HCT116 (cell line): Measurements from ENCODE around the gene DDR1. TPM values are rescaled to one million over a fixed set of nuclear protein-coding genes. Genes with fewer than 3 reads are reported as not detected.

ENCODE experiments used
- ATAC-seq: fragments of 200-7000 bp; cut with Tn5 transposase; 2 replicates; pipeline ENCODE4 v1.9.1; 2020; ENCODE audit warnings: mild to moderate bottlenecking, moderate library complexity
- BruUV-seq: library from RNA; stranded (reverse); fragments of 400-500 nt; replicated peaks from 2 replicates; lab custom pipeline; 2021; lab: Mats Ljungman, UMichigan
- CTCF ChIA-PET: fragments of 300-600 bp; sonication (Branson Sonifier 250); formaldehyde crosslinking; loops from one replicate; lab custom pipeline; 2021; ENCODE audit warnings: antibody characterized with exemption; lab: Charles Lee
- POLR2A ChIA-PET: fragments of 300-600, 350-600 bp; sonication (Branson Sonifier 250); formaldehyde crosslinking; loops from one replicate; lab custom pipeline; 2021; ENCODE audit warnings: antibody characterized with exemption; lab: Charles Lee
- RAD21 ChIA-PET, 2 experiments: fragments of 300-600 bp; sonication (Branson Sonifier 250); formaldehyde crosslinking; loops; one replicate each; lab custom pipeline; 2023; ENCODE audit warnings: low total read pairs in 2 of 2; ENCODE audit not compliant: uncharacterized antibody in 2 of 2, unreplicated experiment in 2 of 2, low non-redundant PET in 1 of 2; lab: Charles Lee
- DNase-seq: peaks from one replicate; pipeline ENCODE4 v3.0.0-alpha.2; 2010; ENCODE audit warnings: low read depth, low spot score
- H2AFZ ChIP-seq: fragments of 200-600 bp; shearing (Covaris generic), sonication (generic); 2 replicates; pipeline ENCODE4 v1.6.1; 2017; ENCODE audit warnings: low read depth, mixed run types, mixed read lengths, antibody characterized with exemption, low read length; ENCODE audit not compliant: poor library complexity, severe bottlenecking
- H3K27ac ChIP-seq: 2 replicates; pipeline ENCODE4 v1.5.1; 2012; ENCODE audit warnings: low read depth, low read length
- H3K27me3 ChIP-seq: fragments of 200-600 bp; sonication (generic); 2 replicates; pipeline ENCODE4 v1.6.1; 2016; ENCODE audit warnings: mixed run types, low read length, mixed read lengths; ENCODE audit not compliant: insufficient read depth
- H3K36me3 ChIP-seq, 2 experiments: fragments of 200-500 bp in 1 of 2; fragments of 200-600 bp in 1 of 2; sonication (Bioruptor generic) in 1 of 2; sonication (generic) in 1 of 2; 2 replicates each; pipeline versions ENCODE4 v1.5.1 to v1.6.1; 2014 to 2016; ENCODE audit warnings: low read length in 2 of 2, inconsistent platforms in 1 of 2, mixed read lengths in 1 of 2, mixed run types in 1 of 2; ENCODE audit not compliant: insufficient read depth in 2 of 2, control insufficient read depth in 1 of 2
- H3K4me1 ChIP-seq, 2 experiments: fragments of 200-600 bp in 1 of 2; sonication (generic) in 1 of 2; 2 replicates each; pipeline versions ENCODE4 v1.5.1 to v1.6.1; 2012 to 2017; ENCODE audit warnings: low read length in 2 of 2, inconsistent platforms in 1 of 2, mild to moderate bottlenecking in 1 of 2, mixed read lengths in 1 of 2, mixed run types in 1 of 2, moderate library complexity in 1 of 2; ENCODE audit not compliant: insufficient read depth in 2 of 2, control insufficient read depth in 1 of 2
- H3K4me2 ChIP-seq: fragments of 200-600 bp; sonication (generic); 2 replicates; pipeline ENCODE4 v1.6.1; 2017; ENCODE audit warnings: mixed run types, low read length, mixed read lengths
- H3K4me3 ChIP-seq, 2 experiments: fragments of 200-600 bp in 1 of 2; sonication (generic) in 1 of 2; replicated peaks in 1 of 2; 2 replicates each; pipeline ENCODE4 v1.5.1; 2011 to 2016; ENCODE audit warnings: low read length in 2 of 2, control low read depth in 1 of 2, low read depth in 1 of 2, mild to moderate bottlenecking in 1 of 2, mixed read lengths in 1 of 2, mixed run types in 1 of 2
- H3K79me2 ChIP-seq: fragments of 200-600 bp; sonication (generic); 2 replicates; pipeline ENCODE4 v1.6.1; 2017; ENCODE audit warnings: mild to moderate bottlenecking, mixed run types, low read length, moderate library complexity, mixed read lengths; ENCODE audit not compliant: insufficient read depth
- H3K9ac ChIP-seq: fragments of 200-600 bp; sonication (generic); 2 replicates; pipeline ENCODE4 v1.6.1; 2016; ENCODE audit warnings: low read length, mixed read lengths
- H3K9me2 ChIP-seq: fragments of 200-600 bp; sonication (generic), shearing (Covaris generic); 2 replicates; pipeline ENCODE4 v1.6.1; 2017; ENCODE audit warnings: mixed run types, mild to moderate bottlenecking, moderate library complexity; ENCODE audit not compliant: insufficient read depth
- H3K9me3 ChIP-seq, 2 experiments: fragments of 200-500 bp in 1 of 2; fragments of 200-600 bp in 1 of 2; sonication (Bioruptor generic) in 1 of 2; sonication (generic) in 1 of 2; 2 replicates each; pipeline ENCODE4 v1.6.1; 2014 to 2017; ENCODE audit warnings: low read length in 2 of 2, mixed read lengths in 2 of 2, inconsistent platforms in 1 of 2, low read depth in 1 of 2, mild to moderate bottlenecking in 1 of 2, mixed run types in 1 of 2, moderate library complexity in 1 of 2; ENCODE audit not compliant: control insufficient read depth in 1 of 2, insufficient read depth in 1 of 2
- H4K20me1 ChIP-seq: fragments of 200-600 bp; sonication (generic), shearing (Covaris generic); 2 replicates; pipeline ENCODE4 v1.6.1; 2017; ENCODE audit warnings: mixed run types, mild to moderate bottlenecking, moderate library complexity; ENCODE audit not compliant: insufficient read depth
- CBX3 ChIP-seq: IDR thresholded peaks from 2 replicates; pipeline ENCODE4 v1.6.1; 2012; ENCODE audit warnings: low read depth
- CEBPB ChIP-seq: IDR thresholded peaks from 2 replicates; pipeline ENCODE4 v1.6.1; 2012; ENCODE audit warnings: low read depth
- EGR1 ChIP-seq: IDR thresholded peaks from 2 replicates; pipeline ENCODE4 v1.6.1; 2012; ENCODE audit warnings: low read depth
- ELF1 ChIP-seq: IDR thresholded peaks from 2 replicates; pipeline ENCODE4 v1.6.1; 2012; ENCODE audit warnings: low read depth, borderline replicate concordance
- EZH2 ChIP-seq: fragments of 200-600 bp; sonication (generic); IDR thresholded peaks from 2 replicates; pipeline ENCODE4 v1.6.1; 2017; ENCODE audit warnings: antibody characterized with exemption, mixed run types
- EZH2phosphoT487 ChIP-seq: fragments of 200-600 bp; IDR thresholded peaks from 2 replicates; pipeline ENCODE4 v1.6.1; 2018; ENCODE audit warnings: antibody characterized with exemption, borderline replicate concordance
- FOSL1 ChIP-seq: IDR thresholded peaks from 2 replicates; pipeline ENCODE4 v1.6.1; 2012; ENCODE audit warnings: low read depth
- JUND ChIP-seq: IDR thresholded peaks from 2 replicates; pipeline ENCODE4 v1.6.1; 2012
- POLR2A ChIP-seq: IDR thresholded peaks from 2 replicates; pipeline ENCODE4 v1.7.0; 2011; ENCODE audit warnings: borderline replicate concordance; ENCODE audit not compliant: insufficient read depth, insufficient read length; ENCODE audit errors: extremely low read depth
- RAD21 ChIP-seq: IDR thresholded peaks from 2 replicates; pipeline ENCODE4 v1.6.1; 2012; ENCODE audit warnings: low read depth, mild to moderate bottlenecking
- SIN3A ChIP-seq: IDR thresholded peaks from 2 replicates; pipeline ENCODE4 v1.6.1; 2012; ENCODE audit warnings: low read depth
- SP1 ChIP-seq: IDR thresholded peaks from 2 replicates; pipeline ENCODE4 v1.6.1; 2012; ENCODE audit warnings: low read depth
- TCF7L2 ChIP-seq: IDR thresholded peaks from 2 replicates; pipeline ENCODE4 v1.7.0; 2011; ENCODE audit warnings: borderline replicate concordance, inconsistent platforms; ENCODE audit not compliant: insufficient read depth, insufficient read length; ENCODE audit errors: extremely low read depth
- YY1 ChIP-seq: IDR thresholded peaks from 2 replicates; pipeline ENCODE4 v1.6.1; 2011; ENCODE audit warnings: low read length, low read depth, moderate library complexity, mild to moderate bottlenecking; ENCODE audit not compliant: insufficient replicate concordance; ENCODE audit errors: extremely low read depth
- ZFX ChIP-seq: fragments of 450-650 bp; IDR thresholded peaks from 2 replicates; pipeline ENCODE4 v1.6.1; 2017
- ZNF274 ChIP-seq: fragments of 200-500 bp; sonication (Bioruptor generic); IDR thresholded peaks from 2 replicates; pipeline ENCODE4 v1.6.1; 2014; ENCODE audit warnings: mild to moderate bottlenecking, low read depth, low read length, inconsistent platforms
- intact Hi-C: fragments of 100-400 bp; cut with micrococcal nuclease; formaldehyde crosslinking; loops from 2 replicates; pipeline ENCODE4 v1.10.0; 2022
- total RNA-seq: library from RNA; stranded (reverse); gene quantifications from one replicate; pipeline ENCODE4 v1.2.1, GENCODE V29; 2021; ENCODE audit not compliant: unreplicated experiment
- TF ChIP-seq, protein P1 (sequence below): IDR thresholded peaks from 2 replicates; pipeline ENCODE4 v1.6.1; 2011; ENCODE audit warnings: mild to moderate bottlenecking, low read length, moderate library complexity; ENCODE audit not compliant: insufficient replicate concordance; ENCODE audit errors: extremely low read depth
- TF ChIP-seq, protein P2 (sequence below): IDR thresholded peaks from 2 replicates; pipeline ENCODE4 v1.6.1; 2012
- TF ChIP-seq, protein P3 (sequence below): IDR thresholded peaks from 2 replicates; pipeline ENCODE4 v1.6.1; 2012
- TF ChIP-seq, protein P4 (sequence below), 3 experiments: fragments of 200-600 bp in 1 of 3; sonication (generic) in 1 of 3; IDR thresholded peaks in 2 of 3; conservative IDR thresholded peaks in 1 of 3; 2 replicates each; pipeline ENCODE4 v1.5.1; 2012 to 2017; ENCODE audit warnings: low read depth in 2 of 3, low read length in 2 of 3, antibody characterized with exemption in 1 of 3, borderline replicate concordance in 1 of 3, control low read depth in 1 of 3, mild to moderate bottlenecking in 1 of 3, mixed read lengths in 1 of 3, mixed run types in 1 of 3, moderate library complexity in 1 of 3; ENCODE audit not compliant: insufficient read depth in 1 of 3

The DDR1 gene
- total RNA-seq, 1 experiment from 2014 or later: 211 TPM

DNA sequence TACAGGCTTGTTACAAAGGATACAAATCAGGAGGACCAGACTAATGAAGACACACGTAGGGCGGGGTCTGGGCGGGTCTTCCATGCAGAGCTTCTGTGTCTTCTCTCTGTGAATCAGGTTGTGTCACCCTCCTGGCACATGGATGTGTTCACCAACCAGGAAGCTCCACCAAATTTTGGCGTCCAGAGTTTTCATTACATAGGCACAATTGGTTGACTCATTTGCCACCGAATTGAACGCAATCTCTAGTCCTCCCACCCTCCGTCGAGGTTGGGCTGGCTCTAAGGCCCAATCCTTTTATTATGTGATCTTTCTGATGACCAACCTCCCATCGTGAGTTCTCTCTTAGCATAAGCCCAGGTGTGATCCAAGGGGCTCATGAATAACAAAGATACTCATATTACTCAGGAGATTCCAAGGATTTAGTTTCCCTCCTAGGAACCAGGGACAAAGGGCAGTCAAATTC is 36.3 kb upstream of the DDR1 start:
- intact Hi-C loops: no loop called here
- Histone ChIP-seq H2AFZ (no peak overlapping the region), H3K9me2 (no peaks in the 10 kb centered on the region), H3K4me1 (peaks cover 14 to 26% of the 10 kb centered on the region in 2 experiments), H3K27me3 (no peaks in the 10 kb centered on the region), H3K27ac (no peak overlapping the region), H3K4me3 (no peak overlapping the region), H3K36me3 (no peaks in the 10 kb centered on the region), H3K79me2 (no peaks in the 10 kb centered on the region), H3K9me3 (peaks cover 0 to 6% of the 10 kb centered on the region in 2 experiments; a peak in 1 of 4 replicates), H3K4me2 (no peak overlapping the region), H3K9ac (no peak overlapping the region), H4K20me1 (no peaks in the 10 kb centered on the region)
- ChIA-PET POLR2A (no interaction called here), RAD21 (no interaction called here), CTCF (no interaction called here)
- BruUV-seq: no TSS peak
- no peak for TF ChIP-seq SIN3A
- TF ChIP-seq, protein P1, sequence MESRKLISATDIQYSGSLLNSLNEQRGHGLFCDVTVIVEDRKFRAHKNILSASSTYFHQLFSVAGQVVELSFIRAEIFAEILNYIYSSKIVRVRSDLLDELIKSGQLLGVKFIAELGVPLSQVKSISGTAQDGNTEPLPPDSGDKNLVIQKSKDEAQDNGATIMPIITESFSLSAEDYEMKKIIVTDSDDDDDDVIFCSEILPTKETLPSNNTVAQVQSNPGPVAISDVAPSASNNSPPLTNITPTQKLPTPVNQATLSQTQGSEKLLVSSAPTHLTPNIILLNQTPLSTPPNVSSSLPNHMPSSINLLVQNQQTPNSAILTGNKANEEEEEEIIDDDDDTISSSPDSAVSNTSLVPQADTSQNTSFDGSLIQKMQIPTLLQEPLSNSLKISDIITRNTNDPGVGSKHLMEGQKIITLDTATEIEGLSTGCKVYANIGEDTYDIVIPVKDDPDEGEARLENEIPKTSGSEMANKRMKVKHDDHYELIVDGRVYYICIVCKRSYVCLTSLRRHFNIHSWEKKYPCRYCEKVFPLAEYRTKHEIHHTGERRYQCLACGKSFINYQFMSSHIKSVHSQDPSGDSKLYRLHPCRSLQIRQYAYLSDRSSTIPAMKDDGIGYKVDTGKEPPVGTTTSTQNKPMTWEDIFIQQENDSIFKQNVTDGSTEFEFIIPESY: no peak
- no peak for TF ChIP-seq CEBPB
- TF ChIP-seq TCF7L2: no peak
- TF ChIP-seq FOSL1: no peak
- TF ChIP-seq, protein P2, sequence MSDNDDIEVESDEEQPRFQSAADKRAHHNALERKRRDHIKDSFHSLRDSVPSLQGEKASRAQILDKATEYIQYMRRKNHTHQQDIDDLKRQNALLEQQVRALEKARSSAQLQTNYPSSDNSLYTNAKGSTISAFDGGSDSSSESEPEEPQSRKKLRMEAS: no peak
- TF ChIP-seq JUND: no peak
- TF ChIP-seq POLR2A: no peak
- TF ChIP-seq EZH2: no peak
- TF ChIP-seq ZFX: no peak
- TF ChIP-seq CBX3: no peak
- TF ChIP-seq ELF1: no peak
- TF ChIP-seq RAD21: no peak
- no peak for TF ChIP-seq EZH2phosphoT487
- TF ChIP-seq EGR1: no peak
- TF ChIP-seq, protein P3, sequence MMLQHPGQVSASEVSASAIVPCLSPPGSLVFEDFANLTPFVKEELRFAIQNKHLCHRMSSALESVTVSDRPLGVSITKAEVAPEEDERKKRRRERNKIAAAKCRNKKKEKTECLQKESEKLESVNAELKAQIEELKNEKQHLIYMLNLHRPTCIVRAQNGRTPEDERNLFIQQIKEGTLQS: no peak
- TF ChIP-seq, protein P4, sequence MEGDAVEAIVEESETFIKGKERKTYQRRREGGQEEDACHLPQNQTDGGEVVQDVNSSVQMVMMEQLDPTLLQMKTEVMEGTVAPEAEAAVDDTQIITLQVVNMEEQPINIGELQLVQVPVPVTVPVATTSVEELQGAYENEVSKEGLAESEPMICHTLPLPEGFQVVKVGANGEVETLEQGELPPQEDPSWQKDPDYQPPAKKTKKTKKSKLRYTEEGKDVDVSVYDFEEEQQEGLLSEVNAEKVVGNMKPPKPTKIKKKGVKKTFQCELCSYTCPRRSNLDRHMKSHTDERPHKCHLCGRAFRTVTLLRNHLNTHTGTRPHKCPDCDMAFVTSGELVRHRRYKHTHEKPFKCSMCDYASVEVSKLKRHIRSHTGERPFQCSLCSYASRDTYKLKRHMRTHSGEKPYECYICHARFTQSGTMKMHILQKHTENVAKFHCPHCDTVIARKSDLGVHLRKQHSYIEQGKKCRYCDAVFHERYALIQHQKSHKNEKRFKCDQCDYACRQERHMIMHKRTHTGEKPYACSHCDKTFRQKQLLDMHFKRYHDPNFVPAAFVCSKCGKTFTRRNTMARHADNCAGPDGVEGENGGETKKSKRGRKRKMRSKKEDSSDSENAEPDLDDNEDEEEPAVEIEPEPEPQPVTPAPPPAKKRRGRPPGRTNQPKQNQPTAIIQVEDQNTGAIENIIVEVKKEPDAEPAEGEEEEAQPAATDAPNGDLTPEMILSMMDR (IDR thresholded peaks at IDR 0.05 in 2 of 3, conservative IDR thresholded peaks at IDR 0.05 in 1 of 3; ENCODE audit: borderline replicate concordance in 1 of 3, insufficient read depth in 1 of 3, low read depth in 2 of 3, low read length in 2 of 3): no peak
- TF ChIP-seq YY1: no peak
- no peak for TF ChIP-seq SP1
- no peak for TF ChIP-seq ZNF274
- DNase-seq (no peak), ATAC-seq (no peak)
